Superior temporal gyrus (tissue), 1 donor: ENCODE measurements around the gene HSD17B14.
"Not testable (repeated sequence)": the region's sequence is repeated elsewhere in the genome, so short reads cannot be mapped to it uniquely, and the experiment has no call there.

ENCODE experiments used
- DNase-seq: peaks from one replicate; pipeline ENCODE4 v3.0.0-alpha.2; 2016; ENCODE audit errors: extremely low spot score

The HSD17B14 gene

GRCh38 chr19:48836089-48837017, at the start of gene HSD17B14:
Gene HSD17B14 (minus strand): TSS chr19:48836491. CDS start chr19:48836411, 80 bp downstream.
- DNase-seq, result no peak

DNA sequence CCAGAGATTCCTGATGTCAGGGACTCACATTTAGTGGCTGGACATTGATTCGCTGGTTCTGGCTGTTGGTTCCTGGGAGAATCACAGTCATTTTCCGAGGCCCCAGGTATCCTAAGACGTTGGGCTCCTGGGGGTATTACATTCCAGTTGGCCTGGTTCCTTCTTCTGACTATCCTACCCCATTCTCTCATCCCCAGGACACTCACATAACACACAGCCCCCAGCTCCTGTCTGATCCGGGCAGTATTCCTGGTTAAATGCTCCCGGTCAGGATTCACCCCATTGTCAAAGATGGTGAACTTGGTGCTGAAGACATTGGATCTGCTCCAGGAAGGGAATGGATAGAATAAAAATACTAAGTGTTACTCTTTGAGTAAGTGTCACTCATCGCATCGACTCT, 47.4 kb upstream of the HSD17B14 start:
- DNase-seq, result no peak

GRCh38 chr19:48881741-48882657, 45.7 kb upstream of the HSD17B14 start:
- DNase-seq, result no peak

- DNase-seq, result not testable (repeated sequence)
Observed at GRCh38 chr19:48879696-48880095, 43.4 kb upstream of the HSD17B14 start.

DNA sequence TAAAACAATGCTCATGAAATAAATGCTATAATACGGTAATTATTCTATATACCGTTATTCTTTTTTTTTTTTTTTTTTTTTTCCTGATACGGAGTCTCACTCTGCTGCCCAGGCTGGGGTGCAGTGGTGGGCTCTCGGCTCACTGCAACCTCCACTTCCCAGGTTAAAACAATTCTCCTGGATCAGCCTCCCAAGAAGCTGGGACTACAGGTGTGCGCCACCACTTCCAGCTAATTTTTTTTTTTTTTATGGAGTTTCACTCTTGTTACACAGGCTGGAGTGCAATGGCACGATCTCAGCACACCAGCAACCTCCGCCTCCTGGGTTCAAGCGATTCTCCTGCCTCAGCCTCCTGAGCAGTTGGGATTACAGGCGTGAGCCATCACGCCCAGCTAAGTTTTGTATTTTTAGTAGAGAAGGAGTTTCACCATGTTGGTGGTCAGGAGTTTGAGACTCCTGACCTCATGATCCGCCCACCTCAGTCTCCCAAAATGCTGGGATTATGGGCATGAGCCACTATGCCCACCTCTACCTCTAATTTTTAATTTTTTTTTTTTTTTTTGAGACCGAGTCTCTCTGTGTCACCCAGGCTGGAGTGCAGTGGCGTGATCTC, 42.8 kb upstream of the HSD17B14 start:
- no peak for DNase-seq

- no peak for DNase-seq
Observed at GRCh38 chr19:48878196-48879024, 42.1 kb upstream of the HSD17B14 start.

DNA sequence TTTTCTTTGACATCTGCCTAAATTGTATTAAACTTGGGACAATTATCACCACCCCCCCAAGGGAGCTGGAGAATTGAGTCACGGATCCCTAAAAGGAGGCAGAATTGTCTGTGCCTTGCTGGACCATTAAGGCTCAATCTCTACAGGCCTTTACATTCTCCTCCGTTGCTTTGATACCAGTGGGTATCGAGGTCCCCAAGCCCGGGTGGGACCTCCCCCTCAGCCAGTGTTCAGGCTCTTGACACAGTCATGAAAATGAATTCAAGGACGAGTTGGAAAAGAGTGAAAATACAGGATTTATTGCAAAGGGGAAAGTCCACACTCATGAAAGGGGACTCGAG, 41.5 kb upstream of the HSD17B14 start:
- no peak for DNase-seq

GRCh38 chr19:48876043-48876981, 40.0 kb upstream of the HSD17B14 start:
- not testable (repeated sequence) for DNase-seq

GRCh38 chr19:48874303-48875135, 38.2 kb upstream of the HSD17B14 start:
- DNase-seq, result no peak

DNA sequence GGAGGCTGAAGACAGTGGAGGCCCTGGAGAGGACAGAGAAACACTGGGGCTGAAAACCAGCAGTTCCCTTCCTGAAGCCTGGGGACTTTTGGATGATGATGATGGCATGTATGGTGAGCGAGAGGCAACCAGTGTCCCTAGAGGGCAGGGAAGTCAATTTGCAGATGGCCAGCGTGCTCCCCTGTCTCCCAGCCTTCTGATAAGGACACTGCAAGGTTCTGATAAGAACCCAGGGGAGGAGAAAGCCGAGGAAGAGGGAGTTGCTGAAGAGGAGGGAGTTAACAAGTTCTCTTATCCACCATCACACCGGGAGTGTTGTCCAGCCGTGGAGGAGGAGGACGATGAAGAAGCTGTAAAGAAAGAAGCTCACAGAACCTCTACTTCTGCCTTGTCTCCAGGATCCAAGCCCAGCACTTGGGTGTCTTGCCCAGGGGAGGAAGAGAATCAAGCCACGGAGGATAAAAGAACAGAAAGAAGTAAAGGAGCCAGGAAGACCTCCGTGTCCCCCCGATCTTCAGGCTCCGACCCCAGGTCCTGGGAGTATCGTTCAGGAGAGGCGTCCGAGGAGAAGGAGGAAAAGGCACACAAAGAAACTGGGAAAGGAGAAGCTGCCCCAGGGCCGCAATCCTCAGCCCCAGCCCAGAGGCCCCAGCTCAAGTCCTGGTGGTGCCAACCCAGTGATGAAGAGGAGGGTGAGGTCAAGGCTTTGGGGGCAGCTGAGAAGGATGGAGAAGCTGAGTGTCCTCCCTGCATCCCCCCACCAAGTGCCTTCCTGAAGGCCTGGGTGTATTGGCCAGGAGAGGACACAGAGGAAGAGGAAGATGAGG, 37.4 kb upstream of the HSD17B14 start:
- no peak for DNase-seq

DNA sequence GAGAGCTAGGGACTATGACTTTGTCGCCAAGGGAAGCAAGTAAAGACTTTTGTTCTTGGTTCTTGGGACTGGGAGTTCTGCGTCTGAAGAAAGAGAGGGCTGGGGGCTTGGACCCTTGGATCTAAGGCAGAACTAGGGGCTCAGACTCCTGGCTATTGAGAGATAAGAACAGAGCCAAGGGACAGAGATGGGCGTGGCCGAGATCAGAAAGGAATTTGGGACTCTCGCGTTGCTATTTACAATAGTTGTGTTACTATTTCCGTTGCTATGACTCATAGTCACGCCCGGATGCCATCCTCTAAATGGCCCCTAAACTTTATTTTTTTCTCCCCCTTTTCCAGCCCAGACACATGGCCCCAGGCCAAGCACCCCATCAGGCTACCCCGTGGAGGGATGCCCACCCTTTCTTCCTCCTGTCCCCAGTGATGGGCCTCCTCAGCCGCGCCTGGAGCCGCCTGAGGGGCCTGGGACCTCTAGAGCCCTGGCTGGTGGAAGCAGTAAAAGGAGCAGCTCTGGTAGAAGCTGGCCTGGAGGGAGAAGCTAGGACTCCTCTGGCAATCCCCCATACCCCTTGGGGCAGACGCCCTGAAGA, 36.7 kb upstream of the HSD17B14 start:
- peak; percentile 76 for DNase-seq

DNA sequence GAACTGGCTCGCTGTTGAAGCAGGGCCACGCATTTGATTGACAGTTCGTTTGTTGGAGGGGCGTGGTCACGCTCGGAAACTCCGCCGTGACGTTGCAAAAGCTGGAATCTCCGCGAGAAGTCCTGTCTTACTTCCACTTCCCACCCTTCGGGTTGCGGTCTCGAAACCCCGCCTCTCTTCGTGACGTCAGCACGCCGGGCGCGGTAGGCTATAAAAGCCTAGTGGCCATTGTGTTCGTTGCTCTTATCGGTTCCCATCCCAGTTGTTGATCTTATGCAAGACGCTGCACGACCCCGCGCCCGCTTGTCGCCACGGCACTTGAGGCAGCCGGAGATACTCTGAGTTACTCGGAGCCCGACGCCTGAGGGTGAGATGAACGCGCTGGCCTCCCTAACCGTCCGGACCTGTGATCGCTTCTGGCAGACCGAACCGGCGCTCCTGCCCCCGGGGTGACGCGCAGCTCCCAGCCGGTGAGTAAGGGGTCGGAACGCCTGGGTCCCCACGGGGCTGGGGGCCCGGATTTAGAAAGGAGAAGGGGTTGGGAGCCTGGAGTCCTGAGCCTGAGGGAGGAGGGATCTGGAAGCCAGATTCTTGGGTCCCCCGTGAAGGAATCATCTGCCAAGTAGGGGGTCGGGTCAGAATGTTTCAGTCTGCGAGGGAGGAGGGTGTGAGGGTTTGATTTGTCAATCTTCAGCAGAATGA, 36.0 kb upstream of the HSD17B14 start, which contains the start of gene PPP1R15A:
Gene PPP1R15A, plus strand, starts transcription at position 240 of the 702 bp plus-strand sequence. CDS start 813 bp downstream, outside the sequence.
- peak; percentile 99 for DNase-seq

DNA sequence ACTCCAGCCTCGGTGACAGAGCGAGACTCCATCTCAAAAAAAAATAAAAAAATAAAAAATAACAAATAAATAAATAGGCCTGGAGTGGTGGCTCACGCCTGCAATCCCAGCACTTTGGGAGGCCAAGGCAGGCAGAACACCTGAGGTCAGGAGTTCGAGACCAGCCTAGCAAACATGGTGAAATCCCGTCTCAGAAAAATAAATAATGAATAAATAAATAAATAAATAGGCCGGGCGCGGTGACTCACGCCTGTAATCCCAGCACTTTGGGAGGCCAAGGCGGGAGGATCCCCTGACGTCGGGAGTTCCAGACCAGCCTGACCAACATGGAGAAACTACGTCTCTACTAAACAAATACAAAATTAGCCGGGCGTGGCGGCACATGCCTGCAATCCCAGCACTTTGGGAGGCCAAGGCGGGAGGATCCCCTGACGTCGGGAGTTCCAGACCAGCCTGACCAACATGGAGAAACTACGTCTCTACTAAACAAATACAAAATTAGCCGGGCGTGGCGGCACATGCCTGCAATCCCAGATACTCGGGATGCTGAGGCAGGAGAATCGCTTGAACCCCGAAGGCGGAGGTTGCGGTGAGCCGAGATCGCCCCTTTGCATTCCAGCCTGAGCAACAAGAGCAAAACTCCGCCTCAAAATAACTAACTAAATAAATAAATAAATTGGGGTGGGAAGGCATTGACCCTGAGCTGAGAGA, 35.3 kb upstream of the HSD17B14 start:
- DNase-seq, result not testable (repeated sequence)

GRCh38 chr19:48870048-48870447, 33.8 kb upstream of the HSD17B14 start:
- DNase-seq, result no peak

DNA sequence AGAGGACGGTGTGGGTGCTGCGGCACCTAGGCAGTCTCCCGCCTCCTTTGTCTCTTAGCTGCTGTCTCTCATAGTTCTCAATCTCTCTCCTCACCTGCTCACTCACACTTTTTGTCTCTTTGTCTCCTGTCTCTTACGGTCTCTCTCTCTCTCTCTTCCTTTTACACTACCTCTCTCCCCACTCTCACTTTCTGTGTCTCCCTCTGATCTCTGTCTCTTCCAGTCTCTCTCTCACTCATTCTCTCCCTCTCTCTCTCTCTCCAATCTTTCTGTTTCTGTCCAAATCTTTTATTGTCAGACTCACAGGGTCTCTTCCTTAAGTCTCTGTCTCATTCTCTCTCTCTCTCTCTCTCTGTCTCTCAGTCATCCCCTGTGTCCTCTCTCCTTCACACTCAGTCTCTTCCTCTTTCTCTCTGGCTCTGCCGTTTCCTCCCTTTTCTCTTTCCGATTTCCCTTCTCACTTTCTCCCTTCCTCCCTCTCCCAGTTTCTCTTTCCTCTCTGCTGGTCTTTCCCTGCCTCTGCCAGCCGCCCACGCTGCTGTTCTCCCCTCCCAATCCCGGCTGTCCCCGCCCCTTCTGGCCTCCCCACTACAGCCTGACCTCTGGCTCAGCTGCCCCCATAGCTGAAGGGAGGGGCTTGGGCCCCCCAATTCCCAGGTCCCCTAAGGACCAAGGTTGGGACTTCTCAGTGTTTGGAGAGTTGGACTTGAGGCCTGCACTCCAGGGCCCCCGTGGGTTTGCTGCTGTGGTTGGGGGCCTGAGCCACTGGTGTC, 32.0 kb upstream of the HSD17B14 start, which contains the start of gene PLEKHA4:
Gene PLEKHA4, minus strand, starts transcription at position 504 of the 773 bp plus-strand sequence. CDS start 997 bp downstream, outside the sequence.
- DNase-seq, result no peak
